ENCODE measurements around the gene SLC35F1. TPM values are rescaled to one million over a fixed set of nuclear protein-coding genes. Genes with fewer than 3 reads are reported as not detected.

Gene SLC35F1
- total RNA-seq, 6 donors from 2014 or later = 0.11 to 0.15 (median 0.13) TPM; not detected in 3

- WGBS, 2 donors = 71 to 89% methylated on average over 1 of the region's 1 CpG
- no peak for TF ChIP-seq POLR2AphosphoS5 (IDR thresholded peaks at IDR 0.05)
- TF ChIP-seq EP300 (IDR thresholded peaks at IDR 0.05) = no peak
- TF ChIP-seq, protein P1, sequence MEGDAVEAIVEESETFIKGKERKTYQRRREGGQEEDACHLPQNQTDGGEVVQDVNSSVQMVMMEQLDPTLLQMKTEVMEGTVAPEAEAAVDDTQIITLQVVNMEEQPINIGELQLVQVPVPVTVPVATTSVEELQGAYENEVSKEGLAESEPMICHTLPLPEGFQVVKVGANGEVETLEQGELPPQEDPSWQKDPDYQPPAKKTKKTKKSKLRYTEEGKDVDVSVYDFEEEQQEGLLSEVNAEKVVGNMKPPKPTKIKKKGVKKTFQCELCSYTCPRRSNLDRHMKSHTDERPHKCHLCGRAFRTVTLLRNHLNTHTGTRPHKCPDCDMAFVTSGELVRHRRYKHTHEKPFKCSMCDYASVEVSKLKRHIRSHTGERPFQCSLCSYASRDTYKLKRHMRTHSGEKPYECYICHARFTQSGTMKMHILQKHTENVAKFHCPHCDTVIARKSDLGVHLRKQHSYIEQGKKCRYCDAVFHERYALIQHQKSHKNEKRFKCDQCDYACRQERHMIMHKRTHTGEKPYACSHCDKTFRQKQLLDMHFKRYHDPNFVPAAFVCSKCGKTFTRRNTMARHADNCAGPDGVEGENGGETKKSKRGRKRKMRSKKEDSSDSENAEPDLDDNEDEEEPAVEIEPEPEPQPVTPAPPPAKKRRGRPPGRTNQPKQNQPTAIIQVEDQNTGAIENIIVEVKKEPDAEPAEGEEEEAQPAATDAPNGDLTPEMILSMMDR (IDR thresholded peaks at IDR 0.05) = no peak
- TF ChIP-seq POLR2A (IDR thresholded peaks at IDR 0.05) = no peak
Observed at GRCh38 chr6:117916483-117916882, 9.4 kb downstream of the SLC35F1 start.

DNA sequence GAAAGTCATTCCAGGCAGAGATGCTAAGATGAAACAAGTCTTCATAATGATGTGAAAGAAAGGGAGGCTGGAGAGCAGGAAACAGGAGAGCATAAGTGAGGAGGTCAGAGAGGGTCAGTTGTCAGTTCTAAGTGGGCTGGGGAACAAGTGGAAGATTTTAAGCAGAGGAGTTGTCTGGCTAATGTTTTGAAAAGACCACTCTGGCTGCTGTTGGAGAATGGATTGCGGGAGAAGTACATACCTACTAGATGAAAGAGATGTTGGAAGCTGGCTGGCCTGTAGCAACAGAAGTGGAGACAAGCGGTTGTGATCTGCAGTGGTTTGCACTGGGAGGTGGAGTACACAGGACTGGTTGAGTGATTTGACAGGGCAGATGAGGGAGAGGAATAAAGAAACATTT lies 10.1 kb downstream of the SLC35F1 start:
- Histone ChIP-seq H3K27ac (no peak overlapping the region), H3K9me3 (no peaks in the 10 kb centered on the region), H3K27me3 (no peaks in the 10 kb centered on the region), H3K36me3 (no peaks in the 10 kb centered on the region), H3K4me1 (peaks cover 0 to 12% (median 8%) of the 10 kb centered on the region in 4 donors), H3K4me3 (no peak overlapping the region)
- ATAC-seq (ENCODE audit: low FRiP score in 2 of 2) (no peak), DNase-seq (no peak)
- 74 to 86% methylated on average over 2 of the region's 2 CpGs for WGBS, 2 donors
- TF ChIP-seq EP300 (IDR thresholded peaks at IDR 0.05) = no peak

More at GRCh38 chr6:117916483-117916882, 9.4 kb downstream of the SLC35F1 start:
- H3K27ac ChIP-seq = no peak overlapping the region
- DNase-seq = no peak
- H3K27me3 ChIP-seq = no peaks in the 10 kb centered on the region
- no peak for ATAC-seq (ENCODE audit: low FRiP score in 2 of 2)
- no peaks in the 10 kb centered on the region for H3K36me3 ChIP-seq
- no peaks in the 10 kb centered on the region for H3K9me3 ChIP-seq
- peaks cover 0 to 12% (median 8%) of the 10 kb centered on the region in 4 donors for H3K4me1 ChIP-seq
- no peak overlapping the region for H3K4me3 ChIP-seq

DNA sequence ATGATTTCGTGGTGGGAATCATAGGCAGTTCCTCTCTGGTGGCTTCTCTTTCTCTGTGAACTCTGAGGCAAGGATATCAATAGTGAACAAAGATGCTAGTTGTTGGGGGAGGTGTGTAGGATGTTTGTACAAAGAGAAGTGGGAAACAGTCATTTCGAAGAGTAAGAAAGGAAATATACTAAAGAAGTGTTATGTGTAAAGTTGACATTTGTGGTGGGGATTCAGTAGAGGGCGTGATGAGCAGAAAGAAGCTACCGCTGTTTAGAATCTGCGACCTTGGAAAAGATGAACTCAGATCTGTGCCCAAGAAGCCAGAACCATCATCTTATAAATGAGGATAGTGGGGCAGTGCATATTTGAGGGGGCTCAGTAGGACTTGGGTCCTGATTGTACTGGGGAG lies 11.4 kb downstream of the SLC35F1 start:
- TF ChIP-seq EP300 (IDR thresholded peaks at IDR 0.05) = no peak
- no peak for TF ChIP-seq POLR2A (IDR thresholded peaks at IDR 0.05)
- no peak for TF ChIP-seq POLR2AphosphoS5 (IDR thresholded peaks at IDR 0.05)
- TF ChIP-seq, protein P1 (IDR thresholded peaks at IDR 0.05) = no peak
- Histone ChIP-seq H3K27ac (no peak overlapping the region), H3K9me3 (no peaks in the 10 kb centered on the region), H3K4me3 (no peak overlapping the region), H3K36me3 (no peaks in the 10 kb centered on the region), H3K27me3 (no peaks in the 10 kb centered on the region), H3K4me1 (peaks cover 0 to 12% (median 8%) of the 10 kb centered on the region in 4 donors)
- 60 to 69% methylated on average over 5 of the region's 5 CpGs for WGBS, 2 donors
- ATAC-seq (ENCODE audit: low FRiP score in 2 of 2) (no peak), DNase-seq (no peak)

DNA sequence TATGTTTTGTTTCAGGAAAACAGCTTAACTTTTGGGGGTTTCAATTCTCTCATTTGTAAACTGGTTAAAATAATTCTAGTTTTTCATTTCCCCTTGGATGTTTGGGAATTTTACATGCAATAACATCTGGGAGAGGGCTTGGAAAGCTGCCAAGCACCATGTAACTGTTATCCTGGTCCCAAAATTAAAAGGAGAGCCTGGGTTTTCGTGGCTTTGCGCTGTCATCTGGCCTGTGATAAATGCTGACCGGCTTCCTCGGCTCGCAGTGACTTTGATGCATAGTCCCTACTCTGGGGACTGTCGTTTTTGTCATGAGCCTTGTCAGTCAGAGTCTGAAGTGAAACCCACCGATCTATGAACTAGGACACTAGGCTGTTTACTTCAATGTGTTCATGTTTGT lies 12.2 kb downstream of the SLC35F1 start:
- Histone ChIP-seq H3K36me3 (no peaks in the 10 kb centered on the region), H3K4me3 (peak overlapping the region in 1 of 4 donors; percentile 36), H3K9me3 (no peaks in the 10 kb centered on the region), H3K4me1 (peaks cover 0 to 12% (median 8%) of the 10 kb centered on the region in 4 donors), H3K27me3 (no peaks in the 10 kb centered on the region), H3K27ac (no peak overlapping the region)
- no peak for TF ChIP-seq EP300 (IDR thresholded peaks at IDR 0.05)
- no peak for TF ChIP-seq POLR2A (IDR thresholded peaks at IDR 0.05)
- TF ChIP-seq POLR2AphosphoS5 (IDR thresholded peaks at IDR 0.05) = no peak
- TF ChIP-seq, protein P1 (IDR thresholded peaks at IDR 0.05) = no peak
- ATAC-seq (ENCODE audit: low FRiP score in 2 of 2) = no peak
- DNase-seq = no peak
- WGBS, 2 donors = 13 to 18% methylated on average over 7 of the region's 7 CpGs

DNA sequence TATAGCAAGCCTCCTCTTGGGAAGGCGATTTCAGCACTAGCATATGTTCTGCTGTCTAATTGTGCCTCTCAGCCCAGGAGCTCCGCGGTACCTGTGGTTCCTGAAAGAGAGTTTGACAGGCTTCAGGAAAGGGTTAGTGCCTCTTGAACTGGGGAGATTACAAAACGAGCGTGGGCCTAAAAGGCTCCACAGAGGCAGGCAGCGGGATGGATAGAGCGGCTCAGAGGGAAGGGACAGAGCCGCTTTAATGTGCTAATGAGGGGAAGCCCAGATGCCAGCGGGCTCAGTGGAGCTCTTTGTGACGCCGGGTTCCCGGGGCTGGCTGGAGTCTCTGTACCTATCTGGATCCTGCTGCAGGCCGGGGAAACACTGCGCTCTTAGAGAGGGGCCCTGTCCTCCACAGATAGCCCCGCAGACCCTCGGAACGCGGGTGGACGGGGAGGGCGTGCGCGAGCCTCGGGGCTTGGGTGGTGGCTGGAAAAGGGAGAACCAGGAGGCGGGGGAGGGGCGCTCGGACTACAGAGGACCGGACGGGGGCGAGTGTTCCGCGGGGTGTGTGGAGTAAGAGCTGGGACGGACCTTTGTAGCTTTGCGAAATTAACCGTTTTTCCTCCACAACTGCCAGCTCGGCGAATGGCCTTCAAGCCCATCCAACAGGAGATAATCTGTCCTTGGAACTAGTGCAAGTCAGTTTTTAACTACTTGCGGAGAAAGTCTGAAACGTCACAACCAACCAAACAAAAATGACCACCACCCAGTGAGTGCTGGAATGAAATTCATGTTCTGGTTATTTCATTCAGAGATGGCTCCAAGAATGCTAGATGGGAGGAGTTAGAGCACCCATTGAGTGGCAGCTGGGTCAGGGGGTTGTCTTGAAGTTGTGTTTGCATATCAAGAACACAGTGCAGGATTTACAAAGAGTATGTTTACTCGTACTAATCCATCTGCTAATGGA lies 13.0 kb downstream of the SLC35F1 start:
- ATAC-seq (ENCODE audit: low FRiP score in 2 of 2) = peak; percentile 62 to 63
- Histone ChIP-seq H3K27ac (no peak overlapping the region), H3K27me3 (no peaks in the 10 kb centered on the region), H3K4me3 (peak overlapping the region in 3 of 4 donors; percentile 11 to 37 (median 36)), H3K4me1 (peaks cover 0 to 12% (median 8%) of the 10 kb centered on the region in 4 donors), H3K9me3 (no peaks in the 10 kb centered on the region), H3K36me3 (no peaks in the 10 kb centered on the region)
- peak; percentile 23 to 79 for DNase-seq
- WGBS, 2 donors = 3 to 4% methylated on average over 35 to 36 of the region's 39 CpGs
- TF ChIP-seq, protein P1 (IDR thresholded peaks at IDR 0.05) = no peak
- TF ChIP-seq POLR2A (IDR thresholded peaks at IDR 0.05) (no peak), EP300 (IDR thresholded peaks at IDR 0.05) (no peak), POLR2AphosphoS5 (IDR thresholded peaks at IDR 0.05) (no peak)

All from upper lobe of left lung (tissue), 6 donors.